HG03354 (cell line): Measurements from ENCODE around the gene ZNF407.
A peak's percentile ranks its signal among the peaks of the same experiment; 100 is the strongest.

ENCODE experiments used
- ATAC-seq: cut with Tn5 transposase; IDR thresholded peaks from one replicate; pipeline ENCODE4 v1.9.1; 2021; ENCODE audit warnings: mild to moderate bottlenecking; ENCODE audit not compliant: unreplicated experiment, poor library complexity, severe bottlenecking

ZNF407 gene

GRCh38 chr18:75052475-75052874 lies 454.8 kb downstream of the ZNF407 start:
- ATAC-seq, result no peak

DNA sequence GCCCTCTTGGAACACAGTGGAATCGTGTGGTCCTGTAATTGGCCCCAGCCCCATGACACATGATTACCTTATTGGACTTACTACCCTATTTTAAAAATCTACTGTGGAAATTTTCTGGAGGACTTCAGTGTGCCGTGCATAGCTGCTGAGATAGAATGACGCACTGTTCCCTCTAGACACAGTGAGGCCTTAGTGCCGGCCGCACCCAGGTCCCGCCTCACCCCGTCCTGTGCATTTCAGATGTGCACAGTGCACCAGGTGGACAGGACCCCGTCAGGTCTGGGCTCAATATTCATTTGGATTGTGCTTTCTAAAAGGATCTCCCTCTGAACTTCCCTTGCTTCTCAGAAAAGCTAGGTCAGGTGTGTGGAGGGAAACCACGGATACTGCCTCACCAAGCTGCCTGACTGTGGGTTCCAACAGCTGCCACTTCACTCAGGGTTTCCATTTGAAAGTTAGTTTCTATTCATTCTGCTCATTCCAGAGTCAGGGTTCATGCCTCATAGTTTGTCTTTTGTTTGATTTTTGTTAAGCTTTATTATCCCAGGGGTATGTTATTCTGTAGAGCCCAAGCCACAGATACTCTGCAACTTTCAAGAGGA lies 455.5 kb downstream of the ZNF407 start:
- no peak for ATAC-seq

GRCh38 chr18:75054046-75054445 lies 456.4 kb downstream of the ZNF407 start:
- ATAC-seq, result no peak

DNA sequence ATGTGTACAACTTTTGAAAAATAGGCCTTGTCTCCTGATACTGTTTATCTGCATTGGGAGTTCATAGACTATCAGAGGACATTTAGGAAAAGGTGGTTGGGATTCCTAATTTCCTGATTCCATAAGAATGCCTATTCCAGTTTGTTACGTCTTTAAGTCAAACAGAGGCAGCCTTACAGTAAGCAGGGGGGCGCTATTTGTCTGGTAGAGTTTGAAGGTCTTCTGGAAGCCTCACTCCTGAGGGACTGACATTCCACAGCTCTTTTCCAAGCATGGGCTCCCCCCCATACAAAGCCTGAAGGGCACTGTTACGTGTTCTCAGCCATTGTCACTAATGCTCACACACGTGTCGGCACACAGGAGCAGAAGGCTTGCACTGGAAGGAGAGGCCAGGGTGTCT lies 456.9 kb downstream of the ZNF407 start:
- no peak for ATAC-seq

DNA sequence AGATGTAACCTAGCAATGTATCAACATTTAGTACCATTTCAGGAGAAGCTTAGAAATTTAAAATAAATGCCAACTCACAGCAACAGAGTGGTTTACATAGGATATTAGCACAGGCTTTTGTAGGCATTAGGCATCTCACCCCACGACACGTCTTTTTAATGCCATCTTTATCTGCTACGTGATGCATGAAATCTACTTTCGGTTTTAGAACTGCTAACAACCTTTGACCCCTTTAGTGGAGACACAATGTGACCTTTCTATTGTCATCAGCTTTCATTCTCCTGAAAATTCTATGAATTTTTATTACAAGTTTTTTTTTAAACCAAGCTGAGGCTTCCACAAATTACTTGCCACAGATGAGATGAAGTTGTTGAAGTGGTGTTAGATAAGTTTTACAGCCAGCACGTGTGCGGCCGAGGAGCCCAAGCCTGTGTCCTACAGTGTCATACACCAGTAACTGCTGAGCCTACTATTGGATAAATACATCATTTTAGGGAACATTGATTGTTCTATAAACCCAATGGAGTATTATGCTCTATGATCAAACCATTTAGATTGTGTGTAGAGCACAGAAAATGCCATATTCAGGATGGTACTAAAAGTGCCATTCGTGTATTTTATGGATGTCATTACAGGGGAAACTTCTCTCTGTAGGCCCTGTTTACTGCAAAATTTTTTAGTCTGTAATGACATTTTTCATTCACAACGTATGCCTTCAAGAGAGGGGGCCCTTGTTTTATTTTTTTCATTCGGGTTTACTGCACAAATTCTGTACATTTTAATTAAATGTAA lies 459.7 kb downstream of the ZNF407 start:
- ATAC-seq, result no peak

GRCh38 chr18:75060185-75060584 lies 462.5 kb downstream of the ZNF407 start:
- no peak for ATAC-seq

DNA sequence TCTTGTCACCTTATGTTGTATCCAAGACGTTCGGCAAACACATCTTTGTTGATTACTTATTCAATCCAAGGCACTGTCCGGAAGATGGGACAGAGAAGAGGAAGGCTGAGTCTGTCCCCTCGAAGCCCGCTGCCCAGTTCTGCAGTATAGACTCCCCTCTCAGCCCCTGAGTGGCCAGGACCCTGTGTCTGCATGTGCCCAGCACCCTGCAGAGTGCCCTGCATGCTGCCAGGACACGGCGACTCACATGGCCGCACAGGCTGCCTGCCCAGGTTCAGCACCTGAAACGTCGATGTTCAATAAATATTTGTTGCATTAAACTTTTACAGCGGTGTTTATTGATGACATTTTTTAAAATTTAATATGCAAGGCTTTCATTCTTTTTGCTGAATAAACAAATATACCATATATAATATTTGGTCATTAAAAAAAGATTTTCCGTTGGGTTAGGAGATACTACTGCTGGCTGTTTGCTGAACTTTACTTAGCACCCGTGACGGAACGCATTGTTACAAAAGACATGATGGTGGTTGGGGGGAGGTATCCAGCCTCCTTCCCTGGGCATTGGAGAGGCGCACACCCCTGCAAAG lies 464.7 kb downstream of the ZNF407 start:
- ATAC-seq, result no peak

DNA sequence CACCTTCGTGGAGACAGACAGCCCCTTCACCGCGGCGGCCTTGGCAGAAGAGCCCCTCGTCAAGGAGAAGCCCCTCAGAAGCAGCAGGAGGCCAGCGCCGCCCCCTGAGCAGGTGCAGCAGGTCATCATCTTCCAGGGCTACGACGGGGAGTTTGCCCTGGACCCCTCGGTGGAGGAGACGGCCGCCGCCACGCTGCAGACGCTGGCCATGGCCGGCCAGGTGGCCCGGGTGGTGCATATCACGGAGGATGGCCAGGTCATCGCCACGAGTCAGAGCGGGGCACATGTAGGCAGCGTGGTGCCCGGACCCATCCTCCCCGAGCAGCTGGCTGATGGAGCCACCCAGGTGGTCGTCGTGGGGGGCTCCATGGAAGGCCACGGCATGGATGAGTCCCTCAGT lies 465.5 kb downstream of the ZNF407 start:
- ATAC-seq, result no peak

DNA sequence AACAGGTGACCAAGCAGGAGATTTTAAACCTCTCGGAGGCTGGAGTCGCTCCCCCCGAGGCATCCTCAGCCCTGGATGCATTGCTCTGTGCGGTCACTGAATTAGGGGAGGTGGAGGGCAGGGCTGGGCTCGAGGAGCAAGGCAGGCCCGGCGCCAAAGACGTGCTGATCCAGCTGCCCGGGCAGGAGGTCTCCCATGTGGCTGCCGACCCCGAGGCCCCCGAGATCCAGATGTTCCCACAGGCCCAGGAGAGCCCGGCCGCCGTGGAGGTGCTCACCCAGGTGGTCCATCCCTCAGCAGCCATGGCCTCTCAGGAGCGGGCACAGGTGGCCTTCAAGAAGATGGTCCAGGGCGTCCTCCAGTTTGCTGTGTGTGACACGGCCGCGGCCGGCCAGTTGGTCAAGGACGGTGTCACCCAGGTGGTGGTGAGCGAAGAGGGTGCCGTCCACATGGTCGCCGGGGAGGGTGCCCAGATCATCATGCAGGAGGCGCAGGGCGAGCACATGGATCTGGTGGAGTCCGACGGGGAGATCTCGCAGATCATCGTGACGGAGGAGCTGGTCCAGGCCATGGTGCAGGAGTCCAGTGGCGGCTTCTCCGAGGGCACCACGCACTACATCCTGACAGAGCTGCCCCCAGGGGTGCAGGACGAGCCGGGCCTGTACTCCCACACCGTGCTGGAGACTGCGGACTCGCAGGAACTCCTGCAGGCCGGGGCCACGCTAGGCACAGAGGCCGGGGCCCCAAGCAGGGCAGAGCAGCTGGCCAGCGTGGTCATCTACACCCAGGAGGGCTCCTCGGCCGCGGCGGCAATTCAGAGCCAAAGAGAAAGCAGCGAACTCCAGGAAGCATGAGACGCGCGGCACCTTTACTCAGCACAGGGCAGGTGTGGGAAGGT lies 466.2 kb downstream of the ZNF407 start:
- no peak for ATAC-seq

DNA sequence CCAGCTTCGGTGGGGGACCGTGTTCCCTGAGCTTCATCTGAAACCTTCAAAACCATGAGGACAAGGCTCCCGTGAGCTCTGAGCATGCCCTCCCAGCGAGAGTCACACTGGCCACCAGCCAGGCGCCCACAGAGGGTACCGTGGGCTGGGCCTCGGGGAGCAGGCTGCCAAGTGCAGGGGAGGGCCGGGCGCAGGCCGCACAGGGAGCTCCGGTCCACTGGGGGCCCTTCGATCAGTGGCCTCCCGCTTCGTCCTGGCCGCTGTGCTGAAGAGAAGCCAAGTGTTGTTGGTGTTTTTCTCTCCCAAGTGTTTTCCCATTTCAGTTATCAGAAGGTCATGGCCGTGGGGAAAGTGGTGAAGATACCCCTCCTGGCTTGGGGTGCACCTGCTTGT lies 466.8 kb downstream of the ZNF407 start:
- ATAC-seq, result no peak

- ATAC-seq, result no peak
These were observed 467.8 kb downstream of the ZNF407 start for GRCh38 chr18:75065251-75066000.

DNA sequence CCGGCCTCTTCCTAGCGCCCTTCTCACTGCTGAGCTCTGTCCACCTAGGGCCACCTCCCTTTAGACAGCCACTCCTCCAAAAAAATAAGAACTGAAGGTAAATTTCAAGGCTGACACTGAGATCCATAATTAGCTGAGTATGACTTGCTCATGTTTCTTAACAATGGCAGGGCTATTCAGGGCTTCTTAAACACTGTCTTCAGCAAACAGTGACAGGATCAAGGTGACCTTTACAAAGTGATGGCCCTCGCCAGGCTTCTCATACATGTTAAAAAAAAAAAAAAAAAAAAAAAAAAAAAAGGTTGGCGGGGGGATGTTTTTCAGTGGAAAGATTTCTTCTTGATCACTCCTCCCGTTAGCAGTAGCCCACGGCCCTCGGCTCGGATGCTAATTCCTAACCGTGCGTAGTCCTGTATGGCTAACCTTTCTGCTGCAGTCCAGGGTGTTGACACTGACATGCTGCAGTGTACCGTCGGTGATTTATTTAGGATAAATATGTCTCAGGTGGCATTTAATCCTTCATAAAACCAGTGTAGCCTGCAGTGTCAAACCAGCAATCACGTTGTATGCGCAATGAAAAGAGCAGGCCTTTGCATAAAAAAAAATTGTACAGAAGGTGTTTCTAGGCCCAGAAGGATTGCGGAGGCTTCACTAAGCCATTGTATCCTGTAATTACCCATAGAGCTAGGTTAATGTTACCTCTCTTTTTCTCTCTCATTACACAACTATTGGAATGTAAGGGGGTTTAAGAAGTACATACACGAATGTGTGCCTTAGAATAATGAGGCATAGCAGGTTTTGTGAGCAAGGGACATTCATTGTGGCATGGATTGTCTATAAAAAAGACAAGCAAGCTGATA lies 468.6 kb downstream of the ZNF407 start:
- ATAC-seq, result no peak

DNA sequence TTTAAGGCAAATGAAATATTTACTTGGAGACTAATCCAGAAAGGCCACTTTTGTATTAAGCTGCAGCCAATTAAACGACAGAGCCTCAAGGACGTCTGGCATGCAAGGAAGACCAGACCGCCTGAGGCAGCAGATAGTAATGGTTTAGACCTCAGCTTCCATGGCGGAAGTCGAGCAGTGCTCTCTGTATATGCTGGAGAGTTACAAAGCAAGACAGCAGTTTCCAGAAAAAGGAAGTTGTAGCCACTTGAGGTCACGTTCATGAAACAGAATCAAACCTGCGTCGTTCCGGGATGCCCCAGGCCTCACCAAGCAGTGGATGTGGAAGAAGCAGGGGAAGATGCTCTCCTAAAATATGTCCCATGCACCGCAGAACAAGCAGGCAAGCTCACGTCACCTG lies 469.3 kb downstream of the ZNF407 start:
- ATAC-seq, result no peak

DNA sequence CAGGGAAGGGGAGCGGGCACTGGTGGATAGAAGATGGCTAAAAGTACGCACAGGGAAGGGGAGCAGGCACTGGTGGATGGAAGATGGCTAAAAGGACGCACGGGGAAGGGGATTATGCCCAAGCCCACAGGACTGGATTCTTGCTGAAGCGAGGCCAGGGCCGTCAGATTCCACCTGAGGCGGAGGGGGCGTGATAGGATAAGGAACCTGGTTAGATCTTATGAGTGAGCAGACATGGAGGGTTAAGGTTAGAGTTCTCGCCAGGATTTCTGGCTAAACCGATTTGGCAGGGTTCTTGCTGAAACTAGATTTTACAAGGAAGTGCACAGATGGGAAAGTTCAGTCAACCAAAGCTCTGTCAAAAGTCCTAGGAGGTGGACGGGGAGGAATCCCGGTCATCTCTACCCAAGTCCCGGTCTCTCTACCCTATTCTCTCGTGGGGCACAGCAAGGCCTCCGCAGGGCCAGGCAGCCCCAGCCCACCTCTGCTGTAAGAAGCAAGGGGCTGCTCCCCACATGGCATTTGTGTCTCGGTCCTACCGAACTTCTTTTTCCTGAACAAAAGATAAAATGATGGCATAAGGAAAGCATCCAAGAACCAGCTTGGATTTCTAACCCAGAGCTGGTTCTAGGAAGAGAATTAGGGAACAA lies 470.5 kb downstream of the ZNF407 start:
- ATAC-seq, result no peak

- ATAC-seq, result no peak
These were observed 471.2 kb downstream of the ZNF407 start for GRCh38 chr18:75068682-75069435.

DNA sequence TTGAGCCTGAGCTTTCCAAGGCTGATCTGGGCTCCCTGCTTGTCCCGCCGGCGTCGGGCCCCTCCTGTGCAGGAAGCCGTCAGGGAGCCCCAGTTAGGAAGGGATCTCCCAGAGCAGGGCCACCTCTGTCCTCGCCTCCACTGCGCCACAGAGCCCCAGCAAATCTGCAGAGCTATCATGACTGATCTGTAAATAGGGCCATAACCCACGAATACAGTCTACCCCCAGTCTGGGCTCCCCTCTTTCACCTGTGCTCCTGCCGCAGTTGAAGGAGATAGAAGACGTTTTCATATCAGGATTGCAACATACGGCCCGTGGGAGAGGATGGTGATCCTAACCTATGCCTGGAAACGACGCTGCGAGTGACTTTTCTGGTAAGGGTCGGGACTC lies 472.6 kb downstream of the ZNF407 start:
- ATAC-seq, result no peak

DNA sequence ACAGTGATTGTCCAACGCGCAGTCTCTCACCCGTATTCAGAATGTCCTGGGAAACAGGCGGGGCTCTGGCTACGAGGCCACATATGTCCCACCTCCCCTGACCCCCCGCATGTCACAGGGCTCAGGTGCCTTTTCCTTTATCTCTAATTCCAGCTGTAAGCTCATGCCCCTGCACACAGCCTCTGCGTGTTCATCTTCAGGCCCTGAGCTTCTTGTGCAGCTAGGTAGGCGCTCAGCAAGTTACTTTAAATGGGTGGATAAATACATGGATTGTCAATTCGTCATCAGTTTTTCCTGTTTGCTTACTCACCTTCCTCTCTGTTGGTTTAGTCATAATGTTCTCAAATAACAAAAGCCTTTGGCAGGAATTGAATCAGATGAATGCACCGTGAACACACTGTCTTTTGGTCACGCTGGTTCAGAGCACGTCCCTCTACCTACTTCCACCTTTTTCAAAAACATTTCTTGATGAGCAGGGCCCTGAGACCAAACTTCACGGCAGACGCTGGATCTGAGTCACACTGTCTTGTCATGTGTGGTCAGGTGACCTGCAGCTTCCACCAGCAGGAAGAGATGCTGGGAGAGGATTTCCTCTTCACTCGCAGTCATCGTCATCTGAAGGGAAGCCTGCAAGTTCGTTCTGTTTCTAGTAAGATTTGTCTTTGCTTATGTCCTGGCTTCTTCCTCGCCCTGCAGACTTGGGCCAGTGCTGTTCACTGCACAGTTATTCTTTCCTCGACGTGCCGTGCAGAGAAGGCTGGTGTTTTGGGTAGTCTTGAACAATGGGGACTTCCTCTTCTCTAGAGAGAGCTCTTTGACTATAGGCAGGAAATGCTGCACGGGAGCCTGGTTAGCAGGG lies 473.2 kb downstream of the ZNF407 start:
- peak; percentile 89 for ATAC-seq
